Measurements from ENCODE around the gene SHISA7.
"Not testable (repeated sequence)": the region's sequence is repeated elsewhere in the genome, so short reads cannot be mapped to it uniquely, and the experiment has no call there.

SHISA7 gene

DNA sequence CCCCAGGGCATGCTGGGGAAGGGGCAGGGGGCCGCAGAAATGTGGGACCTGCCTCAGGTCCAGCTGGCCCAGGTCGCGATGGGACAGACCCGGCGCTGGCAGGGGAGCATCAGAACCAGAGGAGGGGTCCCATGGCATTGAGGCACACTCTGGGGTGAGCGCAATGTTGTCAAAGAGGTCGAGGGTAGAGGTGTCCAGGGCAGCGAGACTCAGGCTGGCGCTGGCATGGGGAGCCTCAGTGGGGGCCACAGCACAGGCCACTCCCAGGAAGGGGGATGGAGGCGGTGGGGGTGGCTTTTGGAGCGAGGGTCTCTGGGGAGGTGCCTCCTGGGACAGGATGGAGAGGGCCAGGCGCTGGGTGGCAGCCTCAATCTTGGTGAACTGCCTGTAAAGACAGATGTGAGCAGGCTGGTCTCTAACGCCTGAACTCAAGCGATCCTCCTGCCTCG lies 20.5 kb upstream of the SHISA7 start:
- no peak for DNase-seq (ENCODE audit: low spot score)

DNA sequence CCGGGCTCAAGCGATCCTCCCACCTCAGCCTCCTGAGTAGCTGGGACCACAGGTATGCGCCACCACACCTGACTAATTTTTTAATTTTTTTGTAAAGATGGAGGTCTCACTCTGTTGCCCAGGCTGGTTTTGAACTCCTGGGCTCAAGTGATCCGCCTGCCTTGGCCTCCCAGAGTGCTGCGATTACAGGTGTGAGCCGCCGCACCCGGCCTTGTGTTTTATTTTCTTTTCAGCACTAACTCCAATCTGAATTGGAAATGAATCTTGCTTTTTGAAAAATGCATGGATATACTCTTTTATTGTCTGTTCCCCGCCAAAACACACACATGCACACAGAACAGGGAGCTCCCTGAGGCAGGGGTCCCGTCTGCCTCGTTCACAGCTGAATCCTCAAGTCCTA lies 19.6 kb upstream of the SHISA7 start:
- no peak for DNase-seq (ENCODE audit: low spot score)

DNA sequence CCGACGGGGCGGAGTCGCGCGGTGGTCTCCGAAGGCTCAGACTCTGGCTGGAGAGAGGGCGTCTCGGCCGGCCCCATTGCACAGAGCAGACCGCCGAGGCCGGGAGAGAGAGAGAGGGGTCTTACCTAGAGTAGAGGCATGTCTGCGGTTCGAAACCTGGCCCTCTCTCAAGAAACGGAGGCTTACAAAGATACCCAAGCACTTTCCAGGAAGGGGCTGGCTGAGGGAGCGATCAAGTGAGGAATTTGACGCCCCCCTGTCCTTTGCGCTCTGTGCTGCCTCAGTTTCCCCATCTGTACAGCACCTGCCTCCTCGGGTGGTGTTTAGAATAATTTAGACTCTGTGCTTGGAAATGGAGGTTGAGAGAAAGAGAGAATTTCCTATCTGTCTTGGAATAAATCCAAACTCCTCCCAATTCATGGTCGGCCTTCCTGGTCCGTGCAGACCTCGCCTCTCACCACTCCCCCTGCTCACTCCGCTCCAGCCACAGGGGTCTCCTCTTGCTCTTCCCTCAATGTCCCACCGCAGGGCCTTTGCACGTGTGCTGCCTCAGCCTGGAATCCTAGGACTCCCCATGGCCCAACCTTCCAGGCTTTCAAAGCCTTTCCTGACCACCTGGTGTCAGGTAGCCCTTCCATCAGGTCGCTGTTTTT lies 19.0 kb upstream of the SHISA7 start:
- no peak for DNase-seq (ENCODE audit: low spot score)

DNA sequence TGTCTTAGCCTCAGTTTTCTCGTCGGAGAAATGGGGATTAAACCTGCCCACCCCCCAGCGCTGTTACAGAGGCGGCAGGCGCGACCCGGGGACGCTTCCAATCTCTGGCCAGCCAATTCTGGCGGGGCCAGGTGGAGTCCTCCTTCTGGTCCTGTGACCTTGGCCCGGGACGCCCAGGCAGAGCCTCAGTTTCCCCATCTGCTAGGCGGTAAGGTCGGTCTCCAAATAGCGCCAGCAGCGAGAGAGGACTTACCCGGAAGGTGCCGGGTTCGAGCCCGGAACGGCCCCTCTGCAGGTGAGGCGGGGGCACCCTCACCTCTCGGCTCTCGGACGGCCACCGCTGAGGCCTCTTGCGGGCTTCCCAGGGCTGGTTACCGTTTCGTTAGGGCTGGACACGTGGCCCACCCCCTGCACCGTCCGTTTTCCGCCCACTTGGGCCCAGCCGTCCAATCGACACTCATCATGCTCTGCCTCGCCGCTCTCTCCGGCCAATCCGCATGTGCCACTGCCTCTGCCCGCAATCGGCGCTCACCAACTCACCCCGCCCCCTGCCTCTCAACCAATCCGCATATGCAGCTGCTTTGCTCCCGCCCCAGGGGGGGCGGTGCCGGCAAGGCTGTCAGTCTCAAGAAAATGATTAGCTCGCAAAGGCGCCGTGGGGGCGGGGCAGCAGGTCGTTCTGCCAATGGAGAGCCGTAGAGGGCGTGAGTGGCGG lies 18.3 kb upstream of the SHISA7 start, which contains the start of gene ISOC2:
Gene ISOC2 (minus strand): TSS at position 384 of the 715 bp plus-strand sequence. CDS start 5,156 bp downstream, outside the sequence.
- DNase-seq (ENCODE audit: low spot score): peak; percentile 100

DNA sequence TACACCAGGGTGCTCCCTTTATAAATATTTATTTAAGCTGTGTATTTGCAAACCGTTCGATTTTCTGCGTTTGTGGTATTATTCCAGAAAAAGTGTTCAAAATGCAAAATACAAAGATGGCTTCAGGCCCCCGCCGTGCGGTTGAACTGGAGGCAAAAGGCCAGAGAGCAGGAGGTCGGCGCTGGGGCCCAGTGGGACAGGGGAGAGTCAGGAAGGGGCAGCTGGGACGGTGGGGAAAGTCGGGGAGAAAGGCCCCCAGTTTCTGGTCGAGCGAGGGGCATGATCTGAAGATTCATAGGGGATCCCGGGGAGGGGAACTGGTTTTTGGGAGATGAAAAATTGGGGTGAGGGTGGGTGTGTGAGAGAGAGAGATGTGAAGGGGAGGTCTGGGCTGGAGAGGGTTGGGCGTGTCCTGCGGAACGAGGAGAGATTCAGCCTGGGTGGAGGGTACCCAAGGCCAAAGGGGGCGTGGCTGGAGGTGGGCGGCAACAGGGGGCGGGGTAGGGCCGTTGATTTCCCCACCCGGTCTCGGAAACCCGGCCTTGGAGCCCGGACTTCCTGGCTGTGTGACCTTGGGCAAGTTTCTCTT lies 17.7 kb upstream of the SHISA7 start:
- DNase-seq (ENCODE audit: low spot score): no peak

DNA sequence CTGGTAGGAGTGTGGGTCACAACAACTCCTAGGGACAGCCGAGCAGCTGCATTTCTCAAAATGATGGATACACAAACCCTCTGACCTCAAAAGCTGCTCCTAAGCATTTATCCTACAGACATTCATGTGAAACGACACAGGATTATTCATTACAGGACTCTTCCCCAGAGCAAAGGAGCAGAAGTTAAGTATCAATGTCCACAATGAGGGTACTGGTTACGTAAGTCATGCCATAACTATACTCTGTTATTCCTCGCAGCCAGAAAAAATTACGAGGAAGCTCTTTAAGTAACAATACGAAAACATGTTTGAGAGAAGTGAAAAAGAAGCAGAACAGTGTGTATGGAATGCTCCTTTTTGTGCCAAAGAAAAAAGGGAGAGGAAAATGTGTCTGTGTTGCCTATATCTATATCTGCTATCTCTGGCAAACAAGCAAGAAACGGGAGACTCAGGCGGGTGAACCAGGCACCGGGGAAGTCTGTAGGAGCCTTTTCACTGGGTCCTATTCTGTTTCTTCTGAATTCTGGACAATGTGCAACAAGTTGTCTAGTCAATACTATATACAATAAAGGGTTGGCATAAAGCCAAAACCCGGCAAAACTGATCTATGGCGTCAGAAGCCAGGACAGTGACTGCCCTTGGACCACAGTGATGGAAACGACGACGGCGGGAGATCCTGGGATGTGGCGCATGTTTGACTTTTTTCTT lies 17.0 kb upstream of the SHISA7 start:
- no peak for DNase-seq (ENCODE audit: low spot score)

DNA sequence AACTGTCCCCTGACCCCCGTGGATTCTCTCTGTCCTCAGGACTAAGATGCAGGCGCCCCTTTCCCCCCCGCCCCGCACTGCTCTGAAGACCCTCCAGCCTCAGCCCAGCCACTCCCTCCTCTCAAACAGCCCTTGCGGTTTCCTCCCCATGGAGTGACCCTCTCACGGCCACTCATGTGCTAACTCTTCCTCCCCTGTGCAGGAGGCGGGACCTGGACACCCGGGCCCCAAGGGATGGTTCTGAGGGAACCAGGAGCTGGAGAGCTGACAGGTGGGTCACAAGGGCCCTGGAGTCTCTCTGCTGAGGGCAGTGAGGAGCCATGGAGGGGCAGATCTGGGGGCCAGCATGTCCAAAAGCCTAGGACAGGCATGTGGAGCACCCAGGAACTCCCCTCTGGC lies 16.4 kb upstream of the SHISA7 start:
- no peak for DNase-seq (ENCODE audit: low spot score)

DNA sequence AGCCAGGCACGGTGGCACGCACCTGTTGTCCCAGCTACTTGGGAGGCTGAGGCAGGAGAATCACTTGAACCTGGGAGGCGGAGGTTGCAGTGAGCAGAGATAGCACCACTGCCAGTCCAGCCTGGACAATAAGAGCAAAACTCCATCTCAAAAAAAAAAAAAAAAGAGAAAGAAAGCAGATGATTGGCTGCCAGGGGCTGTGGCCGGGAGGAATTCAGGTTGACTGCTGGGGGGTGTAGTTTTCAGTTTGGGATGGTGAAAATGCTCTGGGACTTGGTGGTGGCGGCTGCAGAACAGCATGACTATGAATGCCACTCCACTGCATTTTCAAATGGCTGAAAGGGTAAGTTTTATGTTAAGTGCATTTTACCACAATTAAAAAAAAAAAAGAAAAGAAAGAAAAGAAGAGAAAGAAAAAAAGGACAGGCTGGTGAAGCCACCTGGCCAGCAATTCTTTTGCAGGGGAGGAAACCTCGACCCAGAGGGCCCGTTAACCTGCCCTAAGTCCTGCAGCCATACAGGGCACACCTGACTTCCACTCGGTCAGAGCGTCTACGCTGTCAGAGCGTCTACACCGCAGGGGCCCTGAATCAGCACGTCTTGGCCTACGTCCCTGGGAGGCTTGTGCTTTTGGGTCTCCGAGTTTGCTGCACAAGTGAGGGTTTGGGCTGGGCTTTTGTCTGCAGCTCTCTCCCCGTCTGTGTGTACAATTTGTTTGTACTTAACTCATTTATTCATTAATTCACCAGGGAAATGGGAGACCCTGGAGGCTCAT lies 14.8 kb upstream of the SHISA7 start:
- DNase-seq (ENCODE audit: low spot score): no peak

DNA sequence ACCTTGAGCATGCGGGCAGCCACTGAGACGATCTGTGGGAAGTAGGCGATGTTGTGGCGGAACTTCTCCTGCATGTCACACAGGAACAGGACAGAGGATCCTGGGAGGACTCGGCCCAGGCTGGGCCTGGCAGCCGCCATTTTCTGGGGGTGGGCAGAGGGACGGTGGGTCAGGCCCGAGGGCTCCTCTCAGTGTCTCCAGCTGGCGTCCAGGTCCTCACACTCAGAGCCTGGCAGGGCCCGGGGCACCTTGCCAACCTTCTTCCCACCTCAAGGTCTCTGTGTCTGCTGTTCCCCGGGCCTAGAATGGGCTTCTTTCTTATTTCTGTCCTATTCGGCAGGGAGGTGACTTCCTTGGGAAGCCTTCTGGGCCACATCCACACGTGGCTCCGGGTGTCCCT lies 13.2 kb upstream of the SHISA7 start:
- no peak for DNase-seq (ENCODE audit: low spot score)

DNA sequence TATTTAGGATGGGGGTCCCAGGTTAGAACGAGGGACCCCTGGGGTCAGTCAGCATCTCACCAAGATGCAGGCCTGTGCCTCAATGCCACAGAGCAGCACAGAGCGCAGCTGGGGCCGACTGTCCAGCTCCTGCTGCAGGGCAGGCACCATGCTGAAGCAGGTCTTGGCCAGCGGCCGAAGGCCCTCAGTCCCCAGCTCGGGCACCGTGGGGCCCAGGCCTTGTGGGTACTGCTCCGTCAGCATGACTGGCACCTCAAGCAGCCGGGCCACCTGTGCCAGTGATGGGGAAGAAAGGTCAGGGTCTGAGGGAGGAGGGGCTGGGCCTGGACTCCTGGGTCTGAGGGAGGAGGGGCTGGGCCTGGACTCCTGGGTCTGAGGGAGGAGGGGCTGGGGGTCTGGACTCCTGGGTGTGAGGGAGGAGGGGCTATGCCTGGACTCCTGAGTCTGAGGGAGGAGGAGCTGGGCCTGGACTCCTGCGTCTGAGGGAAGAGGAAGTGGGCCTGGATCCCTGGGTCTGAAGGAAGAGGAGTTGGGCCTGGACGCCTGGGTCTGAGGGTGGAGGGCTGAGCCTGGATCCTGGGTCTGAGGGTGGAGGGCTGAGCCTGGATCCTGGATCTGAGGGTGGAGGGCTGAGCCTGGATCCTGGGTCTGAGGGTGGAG lies 12.6 kb upstream of the SHISA7 start:
- no peak for DNase-seq (ENCODE audit: low spot score)

DNA sequence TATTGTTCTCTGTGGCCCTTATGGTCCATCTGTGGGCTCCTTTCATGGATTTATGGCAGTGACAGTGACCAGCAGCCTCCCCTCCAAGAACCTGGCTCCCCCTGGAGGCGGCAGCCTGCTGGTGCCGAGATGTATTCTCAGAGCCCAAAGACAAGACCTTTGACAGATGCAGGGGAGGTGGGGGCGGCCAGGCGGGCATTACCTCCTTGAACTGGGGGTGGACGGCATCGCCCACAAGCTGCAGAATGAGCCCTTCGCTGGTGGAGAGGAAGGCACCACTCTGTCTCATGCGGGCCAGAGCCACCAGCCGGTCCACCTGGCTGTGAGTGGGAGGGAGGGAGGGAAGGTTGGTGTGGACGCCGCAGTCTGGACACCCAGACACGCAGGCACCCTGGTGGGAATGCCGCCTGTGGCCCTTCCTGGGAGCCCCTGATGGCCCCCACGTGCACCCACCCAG lies 11.7 kb upstream of the SHISA7 start:
- peak; percentile 75 for DNase-seq (ENCODE audit: low spot score)

DNA sequence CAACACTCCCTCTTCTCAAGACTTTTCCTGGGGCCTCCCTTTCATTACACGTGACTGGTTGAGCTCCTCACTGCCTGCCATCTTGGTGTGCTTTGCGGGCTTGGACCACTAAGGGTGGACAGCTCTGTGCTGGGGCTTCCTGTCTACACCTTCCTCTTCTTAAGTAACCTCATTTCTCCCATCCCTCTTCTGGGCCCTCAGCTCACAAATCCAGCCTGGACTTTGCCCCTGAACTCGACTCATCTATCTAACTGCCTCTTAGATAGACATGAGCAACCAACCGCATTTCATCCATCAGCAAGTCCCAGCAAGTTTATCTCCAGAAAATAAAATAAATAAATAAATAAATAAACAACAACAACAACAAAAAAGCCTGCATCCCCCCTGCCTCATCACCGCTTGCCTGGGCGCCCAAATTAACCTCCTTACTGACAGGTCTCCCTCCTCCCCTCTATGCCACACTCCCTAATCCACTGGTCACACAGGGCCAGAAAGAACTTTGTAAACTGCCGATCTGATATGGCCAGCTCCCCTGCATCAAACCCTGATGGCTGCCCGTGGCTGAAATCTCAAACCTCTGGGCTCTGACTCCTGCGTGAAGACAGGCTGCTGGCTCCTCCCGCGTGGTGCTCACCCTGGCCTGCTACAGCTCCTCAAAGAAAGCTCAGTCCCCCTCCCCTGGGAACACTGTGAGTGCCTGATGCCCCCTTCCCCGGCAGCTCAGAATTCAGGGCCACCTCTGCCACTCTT lies 10.6 kb upstream of the SHISA7 start:
- no peak for DNase-seq (ENCODE audit: low spot score)

DNA sequence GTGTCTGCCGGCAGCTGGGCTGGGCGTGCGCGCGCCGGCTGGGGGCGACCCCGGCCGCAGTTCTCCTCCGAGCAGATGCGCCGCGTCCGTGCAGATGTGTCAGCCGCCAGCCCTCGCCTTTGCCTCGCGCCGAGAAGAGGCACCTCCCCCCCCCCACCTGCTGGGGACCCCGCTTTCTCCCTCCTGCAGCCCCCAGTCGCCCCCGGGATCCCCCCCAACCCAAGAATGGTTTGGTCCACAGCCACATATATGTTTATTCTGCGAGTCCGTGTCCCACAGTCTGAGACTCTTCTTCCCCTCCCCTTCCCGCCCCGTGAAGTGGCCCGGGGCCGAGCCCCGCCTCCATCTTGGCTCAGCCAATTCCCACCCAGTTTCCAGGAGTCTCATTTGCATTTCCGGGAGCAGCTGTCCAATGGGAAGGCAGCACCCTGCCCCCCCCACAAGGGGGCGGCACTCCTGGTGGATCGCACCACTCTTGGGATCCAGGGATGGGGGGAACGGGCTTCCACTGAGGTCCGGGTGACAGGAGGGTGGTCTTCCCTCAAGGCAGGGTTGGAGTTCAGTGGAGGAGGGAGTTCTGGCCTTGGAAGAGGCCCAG lies 9.7 kb upstream of the SHISA7 start:
- peak; percentile 97 for DNase-seq (ENCODE audit: low spot score)

DNA sequence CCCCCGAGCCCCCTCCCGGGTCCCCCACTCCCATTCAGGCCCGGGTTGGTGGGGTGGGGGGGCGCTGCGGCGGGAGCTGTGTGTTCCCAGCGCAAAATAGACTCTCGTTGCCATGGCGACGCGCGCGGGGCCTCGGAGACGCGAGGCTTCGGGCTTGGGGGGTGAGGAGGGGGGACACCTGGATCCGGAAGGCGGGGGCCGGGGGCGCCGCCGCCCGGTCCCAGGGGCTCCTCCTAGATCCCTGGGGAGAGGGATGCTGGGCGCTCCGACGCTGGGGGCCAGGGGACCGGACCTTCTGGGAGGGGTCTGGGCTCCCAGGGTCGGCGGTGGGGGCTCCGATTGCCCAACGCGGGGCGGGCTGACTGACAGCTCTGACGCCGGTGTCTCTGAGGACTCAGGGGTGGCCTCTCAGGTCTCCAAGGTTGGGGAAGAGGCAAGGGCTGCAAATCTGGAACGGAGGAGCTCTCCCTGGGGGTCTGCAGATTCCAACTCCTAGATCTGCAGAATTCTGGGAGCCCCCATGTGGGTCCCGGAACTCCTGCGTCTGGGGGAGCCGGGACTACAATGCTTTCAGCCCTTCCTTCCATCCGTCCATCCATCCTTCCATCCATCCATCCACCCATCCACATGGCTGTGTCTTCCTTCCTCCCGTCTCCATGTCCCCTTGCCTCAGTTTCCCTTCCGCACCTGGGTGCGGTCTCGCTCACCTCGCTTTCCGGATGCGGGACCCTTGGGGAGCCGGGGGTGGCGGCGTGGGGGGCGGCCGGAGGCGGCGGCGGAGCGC lies 9.1 kb upstream of the SHISA7 start:
- DNase-seq (ENCODE audit: low spot score): peak; percentile 72

DNA sequence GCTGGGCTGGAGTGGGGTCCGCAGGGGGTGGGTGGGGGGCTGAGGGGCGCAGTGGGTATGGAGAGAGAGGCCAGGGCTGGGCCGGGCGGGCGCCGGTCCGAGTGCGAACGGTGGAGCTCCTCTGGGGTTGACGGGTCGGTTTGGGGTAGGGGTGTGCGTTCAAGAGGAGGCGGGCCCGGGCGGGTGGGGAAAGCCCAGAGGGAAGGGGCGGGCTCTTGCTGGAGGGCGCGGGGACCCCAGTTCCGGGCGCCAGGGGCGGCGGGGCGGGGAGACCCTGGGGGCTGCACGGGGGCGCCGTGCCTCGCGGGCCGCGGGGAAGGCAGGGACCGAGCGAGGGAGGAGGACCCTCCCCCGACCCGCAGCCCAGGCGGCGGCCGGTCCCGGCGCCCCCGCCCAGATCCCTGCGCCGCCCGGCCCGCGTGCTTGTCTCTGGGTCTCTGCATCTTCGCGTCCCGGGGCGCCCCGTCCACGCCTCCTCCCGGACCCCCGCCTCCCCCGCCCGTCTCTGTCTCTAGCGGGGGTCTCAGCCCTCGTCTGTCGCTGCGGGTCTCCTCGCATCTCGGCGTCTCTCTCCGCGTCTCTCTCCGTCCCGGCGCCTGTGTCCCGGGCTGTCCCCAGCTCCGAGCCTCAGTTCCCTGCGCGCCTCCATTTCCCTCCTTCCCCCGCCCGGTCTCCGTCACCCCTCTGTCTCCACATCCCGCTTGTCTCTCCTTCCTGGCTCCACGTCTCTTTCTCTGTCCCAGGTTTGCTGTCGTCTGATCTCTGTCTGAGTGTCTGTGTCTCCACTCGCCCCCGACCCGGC lies 8.3 kb upstream of the SHISA7 start:
- DNase-seq (ENCODE audit: low spot score): no peak

DNA sequence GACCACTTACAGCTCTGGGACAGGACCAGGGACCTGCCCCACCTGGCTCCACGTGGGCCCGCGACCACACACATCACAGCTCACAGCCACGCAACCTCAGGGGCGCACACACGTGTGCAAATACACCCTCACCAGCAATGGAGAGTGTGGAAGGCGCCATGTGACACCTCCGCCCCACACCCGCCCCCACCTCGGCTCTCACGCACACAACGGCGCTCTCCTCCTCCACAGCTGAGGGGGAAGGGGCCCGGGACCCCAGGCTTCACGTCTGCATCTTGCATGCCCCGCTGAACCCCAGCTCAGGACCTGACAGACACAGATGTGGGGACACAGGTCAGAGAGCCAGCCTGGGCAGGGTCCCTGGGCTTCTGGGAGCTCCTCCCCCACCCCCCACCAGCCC lies 6.4 kb upstream of the SHISA7 start:
- DNase-seq (ENCODE audit: low spot score): no peak

DNA sequence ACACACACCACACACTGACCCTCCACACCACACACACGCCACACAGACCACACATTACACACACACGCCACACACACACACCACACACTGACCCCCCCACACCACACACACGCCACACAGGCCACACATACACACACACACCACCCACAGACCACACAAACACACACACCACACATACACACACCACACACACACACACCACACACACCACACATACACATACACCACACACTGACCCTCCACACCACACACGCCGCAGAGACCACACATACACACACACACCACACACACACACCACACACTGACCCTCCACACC lies 5.0 kb upstream of the SHISA7 start:
- not testable (repeated sequence) for DNase-seq (ENCODE audit: low spot score)

DNA sequence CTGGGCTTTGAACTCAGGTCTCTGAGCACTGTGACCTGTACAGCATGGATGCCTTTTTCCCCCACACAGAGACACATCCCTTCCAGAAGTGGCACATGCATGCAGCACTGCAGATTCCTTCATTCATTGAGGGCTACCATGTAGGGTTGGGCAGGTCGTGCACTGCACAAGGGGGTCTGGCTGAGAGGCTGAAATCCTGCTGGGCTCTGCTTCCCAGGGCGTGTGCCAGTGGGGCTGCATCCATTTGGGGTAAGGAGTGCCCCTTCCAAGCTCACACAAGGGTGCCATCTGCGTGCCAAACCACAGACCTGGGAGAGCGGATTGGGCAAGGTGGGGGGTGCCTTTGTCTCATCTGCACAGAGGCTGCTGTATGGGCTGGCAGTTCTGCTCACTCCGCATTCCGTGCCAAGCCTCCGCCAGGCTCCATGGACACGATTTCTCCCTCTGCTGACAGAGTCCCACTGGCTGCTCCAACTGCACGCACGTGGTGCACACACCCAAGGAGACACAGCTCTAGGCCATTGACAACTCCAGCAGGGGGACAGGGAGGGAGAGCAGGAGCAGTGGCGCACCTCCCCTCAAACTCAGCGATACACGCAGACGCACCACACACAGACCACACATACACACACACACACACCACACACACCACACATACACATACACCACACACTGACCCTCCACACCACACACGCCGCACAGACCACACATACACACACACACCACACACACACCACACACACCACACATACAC lies 4.5 kb upstream of the SHISA7 start:
- no peak for DNase-seq (ENCODE audit: low spot score)

Measured in putamen (tissue), 1 donor.